Fibroblast of lung (primary cell): Measurements from ENCODE around the gene NCK2. TPM values are rescaled to one million over a fixed set of nuclear protein-coding genes. Genes with fewer than 3 reads are reported as not detected.

ENCODE experiments used
- DNase-seq, 2 donors: peaks; one replicate each; pipeline versions ENCODE4 v3.0.0 to v3.0.0-alpha.2; 2010; ENCODE audit warnings: low read depth in 2 of 2
- H2AFZ ChIP-seq: 2 replicates; pipeline ENCODE4 v1.5.1; 2012; ENCODE audit warnings: low read length, control low read depth, inconsistent platforms
- H3K27ac ChIP-seq: 2 replicates; pipeline ENCODE4 v1.5.1; 2011; ENCODE audit warnings: low read length, control low read depth; ENCODE audit not compliant: insufficient read depth
- H3K27me3 ChIP-seq: 2 replicates; pipeline ENCODE4 v1.5.1; 2011; ENCODE audit warnings: mild to moderate bottlenecking, low read length; ENCODE audit not compliant: control insufficient read depth, insufficient read depth
- H3K36me3 ChIP-seq: 2 replicates; pipeline ENCODE4 v1.5.1; 2011; ENCODE audit warnings: low read length; ENCODE audit not compliant: control insufficient read depth, insufficient read depth
- H3K4me1 ChIP-seq: 2 replicates; pipeline ENCODE4 v1.5.1; 2011; ENCODE audit warnings: low read length; ENCODE audit not compliant: control insufficient read depth, insufficient read depth; ENCODE audit errors: extremely low read depth
- H3K4me2 ChIP-seq: 2 replicates; pipeline ENCODE4 v1.5.1; 2011; ENCODE audit warnings: low read length, control low read depth; ENCODE audit not compliant: insufficient read depth; ENCODE audit errors: extremely low read depth
- H3K4me3 ChIP-seq, 4 experiments: fragments of 200-600 bp in 1 of 4; sonication (generic) in 1 of 4; replicated peaks in 1 of 4; 2 replicates each; pipeline ENCODE4 v1.5.1; 2011 to 2016; ENCODE audit warnings: low read length in 4 of 4, low read depth in 3 of 4, mild to moderate bottlenecking in 3 of 4, control low read depth in 2 of 4, inconsistent platforms in 1 of 4, mixed read lengths in 1 of 4; ENCODE audit not compliant: insufficient read depth in 1 of 4; ENCODE audit errors: control extremely low read depth in 1 of 4
- H3K79me2 ChIP-seq: 2 replicates; pipeline ENCODE4 v1.5.1; 2012; ENCODE audit warnings: mild to moderate bottlenecking, low read length, inconsistent platforms; ENCODE audit not compliant: control insufficient read depth, insufficient read depth
- H3K9ac ChIP-seq: 2 replicates; pipeline ENCODE4 v1.5.1; 2011; ENCODE audit warnings: mild to moderate bottlenecking, low read length, control low read depth; ENCODE audit not compliant: insufficient read depth
- H3K9me3 ChIP-seq: 2 replicates; pipeline ENCODE4 v1.5.1; 2012; ENCODE audit warnings: low read depth, low read length; ENCODE audit not compliant: control insufficient read depth, insufficient read depth
- H4K20me1 ChIP-seq: 2 replicates; pipeline ENCODE4 v1.5.1; 2011; ENCODE audit warnings: low read length; ENCODE audit not compliant: control insufficient read depth, insufficient read depth; ENCODE audit errors: extremely low read depth
- CTCF ChIP-seq, 2 donors: IDR thresholded peaks in 1 of 2; conservative IDR thresholded peaks in 1 of 2; 1 replicate in 1 of 2; 2 replicates in 1 of 2; pipeline ENCODE4 v1.5.1; 2011 to 2012; ENCODE audit warnings: low read length in 2 of 2, control low read depth in 1 of 2, inconsistent platforms in 1 of 2, low read depth in 1 of 2, mild to moderate bottlenecking in 1 of 2
- EZH2 ChIP-seq: IDR thresholded peaks from 2 replicates; pipeline ENCODE4 v1.5.1; 2012; ENCODE audit warnings: low read length, control low read depth, mild to moderate bottlenecking; ENCODE audit errors: missing control alignments
- polyA plus RNA-seq, 2 donors: library from polyadenylated mRNA; depleted of rRNA in 1 of 2; stranded (reverse) in 1 of 2; unstranded in 1 of 2; fragments of >200 nt; gene quantifications; 2 replicates each; pipeline ENCODE4 v1.2.1, GENCODE V29; 2011 to 2012; ENCODE audit warnings: missing spikeins in 1 of 2
- total RNA-seq: library from RNA; depleted of rRNA; stranded (reverse); fragments of >200 nt; gene quantifications from 2 replicates; pipeline ENCODE4 v1.2.1, GENCODE V29; 2014

Gene NCK2
- total and polyA plus RNA-seq, 2 donors (not counting 1 experiment from before 2014, with no cell fraction given) = 25.4 to 51.3 TPM

- no peak for DNase-seq
- TF ChIP-seq CTCF (conservative IDR thresholded peaks at IDR 0.05 in 1 of 2, IDR thresholded peaks at IDR 0.05 in 1 of 2; ENCODE audit: low read depth in 1 of 2, low read length in 2 of 2) (no peak), EZH2 (no peak)
- Histone ChIP-seq H3K9me3 (no peaks in the 10 kb centered on the region), H3K27ac (no peak overlapping the region), H2AFZ (no peak overlapping the region), H3K27me3 (no peaks in the 10 kb centered on the region), H3K4me1 (peaks cover 3% of the 10 kb centered on the region), H3K4me2 (no peak overlapping the region), H3K4me3 (no peak overlapping the region), H3K79me2 (no peaks in the 10 kb centered on the region), H4K20me1 (no peaks in the 10 kb centered on the region), H3K9ac (no peak overlapping the region), H3K36me3 (no peaks in the 10 kb centered on the region)
Measured at GRCh38 chr2:105876191-105876590, 131.5 kb downstream of the NCK2 start.

- Histone ChIP-seq H2AFZ (no peak overlapping the region), H3K27me3 (no peaks in the 10 kb centered on the region), H3K27ac (no peak overlapping the region), H3K9me3 (no peaks in the 10 kb centered on the region), H3K9ac (no peak overlapping the region), H3K4me1 (peaks cover 3% of the 10 kb centered on the region), H3K4me2 (no peak overlapping the region), H4K20me1 (no peaks in the 10 kb centered on the region), H3K79me2 (no peaks in the 10 kb centered on the region), H3K4me3 (no peak overlapping the region), H3K36me3 (peaks cover 4% of the 10 kb centered on the region)
- DNase-seq = no peak
- TF ChIP-seq EZH2 = no peak
- no peak for TF ChIP-seq CTCF (conservative IDR thresholded peaks at IDR 0.05 in 1 of 2, IDR thresholded peaks at IDR 0.05 in 1 of 2; ENCODE audit: low read depth in 1 of 2, low read length in 2 of 2)
Measured at GRCh38 chr2:105877945-105878344, 133.2 kb downstream of the NCK2 start.

- TF ChIP-seq CTCF (conservative IDR thresholded peaks at IDR 0.05 in 1 of 2, IDR thresholded peaks at IDR 0.05 in 1 of 2; ENCODE audit: low read depth in 1 of 2, low read length in 2 of 2) = no peak
- TF ChIP-seq EZH2 = no peak
Measured at GRCh38 chr2:105879106-105879802, 134.5 kb downstream of the NCK2 start.

More at GRCh38 chr2:105879106-105879802, 134.5 kb downstream of the NCK2 start:
- Histone ChIP-seq H3K9me3 (no peaks in the 10 kb centered on the region), H3K36me3 (peaks cover 4% of the 10 kb centered on the region), H4K20me1 (no peaks in the 10 kb centered on the region), H3K9ac (no peak overlapping the region), H3K27ac (no peak overlapping the region), H3K4me1 (peaks cover 4% of the 10 kb centered on the region), H3K4me3 (no peak overlapping the region), H2AFZ (no peak overlapping the region), H3K79me2 (no peaks in the 10 kb centered on the region), H3K27me3 (no peaks in the 10 kb centered on the region), H3K4me2 (no peak overlapping the region)
- DNase-seq = no peak
